Smooth muscle cell (in vitro differentiated cells): ENCODE results near the gene RAET1G. TPM values are rescaled to one million over a fixed set of nuclear protein-coding genes. Genes with fewer than 3 reads are reported as not detected.

Source experiments
- DNase-seq: peaks from one replicate; lab custom pipeline; 2025; ENCODE audit not compliant: unreplicated experiment; lab: John Stamatoyannopoulos, UW
- H2AFZ ChIP-seq: fragments of 200-600 bp; sonication (generic); 2 replicates; pipeline ENCODE4 v1.6.0; 2016; ENCODE audit warnings: antibody characterized with exemption, low read depth, mild to moderate bottlenecking
- H3F3A ChIP-seq: fragments of 200-600 bp; sonication (generic); 2 replicates; pipeline ENCODE4 v1.6.0; 2017; ENCODE audit warnings: antibody characterized with exemption, low read depth
- H3K27ac ChIP-seq: fragments of 200-600 bp; sonication (generic); 2 replicates; pipeline ENCODE4 v1.5.1; 2016; ENCODE audit warnings: low read depth, mild to moderate bottlenecking
- H3K27me3 ChIP-seq: fragments of 200-600 bp; sonication (generic); 2 replicates; pipeline ENCODE4 v1.6.1; 2016; ENCODE audit warnings: low read depth, mild to moderate bottlenecking
- H3K36me3 ChIP-seq: fragments of 200-600 bp; sonication (generic); 2 replicates; pipeline ENCODE4 v1.5.1; 2016; ENCODE audit warnings: low read depth
- H3K4me1 ChIP-seq: fragments of 200-600 bp; sonication (generic); 2 replicates; pipeline ENCODE4 v1.5.1; 2016; ENCODE audit warnings: low read depth
- H3K4me2 ChIP-seq: fragments of 200-600 bp; sonication (generic); 2 replicates; pipeline ENCODE4 v1.6.0; 2016; ENCODE audit warnings: mild to moderate bottlenecking
- H3K4me3 ChIP-seq: fragments of 200-600 bp; sonication (generic); 2 replicates; pipeline ENCODE4 v1.5.1; 2016; ENCODE audit warnings: mild to moderate bottlenecking
- H3K79me2 ChIP-seq: fragments of 200-600 bp; sonication (generic); 2 replicates; pipeline ENCODE4 v1.6.0; 2016; ENCODE audit warnings: low read depth, mild to moderate bottlenecking
- H3K9ac ChIP-seq: fragments of 200-600 bp; sonication (generic); 2 replicates; pipeline ENCODE4 v1.6.0; 2016; ENCODE audit warnings: low read depth
- H3K9me3 ChIP-seq: fragments of 200-600 bp; sonication (generic); replicated peaks from 2 replicates; pipeline ENCODE4 v1.5.1; 2016; ENCODE audit warnings: low read depth
- H4K20me1 ChIP-seq: fragments of 200-600 bp; sonication (generic); 2 replicates; pipeline ENCODE4 v1.6.0; 2016; ENCODE audit warnings: low read depth
- WGBS: methylation state at CpG from one replicate; pipeline ENCODE4 v1.1.7; 2016; ENCODE audit warnings: low lambda C conversion rate; 5-methylcytosine and 5-hydroxymethylcytosine counted together
- polyA plus RNA-seq: library from polyadenylated mRNA; unstranded; fragments of >200 nt; fragmentation: Nextera tagmentation; extraction: Ambion mirVana; gene quantifications from 2 replicates; pipeline ENCODE4 v1.2.1, GENCODE V29; 2016
- total RNA-seq: library from RNA; depleted of rRNA; stranded (reverse); fragments of >200 nt; gene quantifications from 2 replicates; pipeline ENCODE4 v1.2.3, GENCODE V29; 2014
- TF ChIP-seq, protein P1 (sequence below): fragments of 200-600 bp; sonication (generic); IDR thresholded peaks from 2 replicates; pipeline ENCODE4 v1.5.1; 2017; ENCODE audit warnings: borderline replicate concordance, mild to moderate bottlenecking, antibody characterized with exemption; ENCODE audit not compliant: insufficient read depth, poor library complexity, severe bottlenecking

RAET1G gene
- total and polyA plus RNA-seq, 2 experiments from 2014 or later, result 1.7 to 2.4 TPM

DNA sequence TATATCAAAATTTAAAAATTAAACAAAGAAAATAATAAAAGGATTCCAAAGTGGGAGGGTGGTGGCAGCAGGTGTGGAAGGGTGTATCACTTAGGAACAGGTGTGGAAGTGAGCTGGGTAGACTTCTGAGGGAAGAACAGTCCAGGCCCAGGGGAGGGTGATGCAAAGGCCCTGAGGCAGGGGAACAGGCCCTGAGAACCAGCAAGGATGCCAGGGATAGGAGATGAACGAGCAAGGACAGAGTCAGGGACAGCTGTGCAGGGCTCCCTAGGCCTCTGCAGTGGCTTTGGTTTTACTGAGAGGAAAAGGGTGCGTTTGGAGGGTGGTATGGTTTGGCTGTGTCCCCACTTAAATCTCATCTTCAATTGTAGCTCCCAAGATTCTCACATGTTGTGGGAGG is 15.6 kb downstream of the RAET1G start:
- H3K27ac ChIP-seq, result no peak overlapping the region
- no peaks in the 10 kb centered on the region for H3F3A ChIP-seq
- WGBS, result 79% methylated on average over 2 of the region's 2 CpGs
- H3K4me2 ChIP-seq, result no peak overlapping the region
- H3K27me3 ChIP-seq, result peaks cover 15% of the 10 kb centered on the region
- no peaks in the 10 kb centered on the region for H3K4me1 ChIP-seq
- no peaks in the 10 kb centered on the region for H3K9me3 ChIP-seq
- no peak overlapping the region for H3K9ac ChIP-seq
- H3K79me2 ChIP-seq, result no peaks in the 10 kb centered on the region
- H3K36me3 ChIP-seq, result no peaks in the 10 kb centered on the region
- no peak overlapping the region for H3K4me3 ChIP-seq
- TF ChIP-seq, protein P1, sequence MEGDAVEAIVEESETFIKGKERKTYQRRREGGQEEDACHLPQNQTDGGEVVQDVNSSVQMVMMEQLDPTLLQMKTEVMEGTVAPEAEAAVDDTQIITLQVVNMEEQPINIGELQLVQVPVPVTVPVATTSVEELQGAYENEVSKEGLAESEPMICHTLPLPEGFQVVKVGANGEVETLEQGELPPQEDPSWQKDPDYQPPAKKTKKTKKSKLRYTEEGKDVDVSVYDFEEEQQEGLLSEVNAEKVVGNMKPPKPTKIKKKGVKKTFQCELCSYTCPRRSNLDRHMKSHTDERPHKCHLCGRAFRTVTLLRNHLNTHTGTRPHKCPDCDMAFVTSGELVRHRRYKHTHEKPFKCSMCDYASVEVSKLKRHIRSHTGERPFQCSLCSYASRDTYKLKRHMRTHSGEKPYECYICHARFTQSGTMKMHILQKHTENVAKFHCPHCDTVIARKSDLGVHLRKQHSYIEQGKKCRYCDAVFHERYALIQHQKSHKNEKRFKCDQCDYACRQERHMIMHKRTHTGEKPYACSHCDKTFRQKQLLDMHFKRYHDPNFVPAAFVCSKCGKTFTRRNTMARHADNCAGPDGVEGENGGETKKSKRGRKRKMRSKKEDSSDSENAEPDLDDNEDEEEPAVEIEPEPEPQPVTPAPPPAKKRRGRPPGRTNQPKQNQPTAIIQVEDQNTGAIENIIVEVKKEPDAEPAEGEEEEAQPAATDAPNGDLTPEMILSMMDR, result no peak
- no peak overlapping the region for H2AFZ ChIP-seq
- no peaks in the 10 kb centered on the region for H4K20me1 ChIP-seq
- no peak for DNase-seq

- WGBS, result 94% methylated on average over 4 of the region's 4 CpGs
- Histone ChIP-seq H3K27ac (no peak overlapping the region), H3K9ac (no peak overlapping the region), H3K4me1 (no peaks in the 10 kb centered on the region), H3K4me2 (no peak overlapping the region), H4K20me1 (no peaks in the 10 kb centered on the region), H3K9me3 (no peaks in the 10 kb centered on the region), H3K36me3 (no peaks in the 10 kb centered on the region), H2AFZ (no peak overlapping the region), H3K27me3 (peaks cover 6% of the 10 kb centered on the region), H3F3A (no peaks in the 10 kb centered on the region), H3K79me2 (no peaks in the 10 kb centered on the region), H3K4me3 (no peak overlapping the region)
- no peak for DNase-seq
- TF ChIP-seq, protein P1, result no peak
Measured at GRCh38 chr6:149906405-149906804, 16.5 kb downstream of the RAET1G start.

DNA sequence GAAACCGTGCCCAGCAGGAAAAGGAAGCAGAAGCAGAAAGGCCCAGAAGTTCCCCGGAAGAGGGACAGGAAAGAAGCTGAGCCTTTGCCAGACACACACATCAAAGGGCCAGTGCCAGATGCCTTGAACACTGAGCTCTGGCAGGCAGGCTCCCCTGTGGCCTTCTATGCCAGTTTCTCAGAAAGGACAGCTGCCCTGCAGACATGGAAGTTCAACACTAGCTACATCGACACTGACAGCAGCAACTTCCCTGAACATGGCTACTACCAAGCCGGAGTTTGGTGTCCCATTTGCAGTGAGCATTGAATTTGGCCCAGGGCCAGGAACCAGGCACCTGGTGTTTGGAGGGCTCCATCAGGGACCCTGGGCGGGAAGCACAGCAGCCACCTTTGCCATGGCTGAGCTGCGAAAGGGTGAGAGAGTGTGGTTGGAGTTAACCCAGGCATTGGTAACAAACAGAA is 17.0 kb downstream of the RAET1G start:
- no peak overlapping the region for H2AFZ ChIP-seq
- H3K9me3 ChIP-seq, result no peaks in the 10 kb centered on the region
- H3K9ac ChIP-seq, result no peak overlapping the region
- no peaks in the 10 kb centered on the region for H4K20me1 ChIP-seq
- 84% methylated on average over 6 of the region's 6 CpGs for WGBS
- H3K79me2 ChIP-seq, result no peaks in the 10 kb centered on the region
- DNase-seq, result no peak
- H3K4me3 ChIP-seq, result no peak overlapping the region
- peaks cover 5% of the 10 kb centered on the region for H3K27me3 ChIP-seq
- no peaks in the 10 kb centered on the region for H3K36me3 ChIP-seq
- H3K27ac ChIP-seq, result no peak overlapping the region
- no peak overlapping the region for H3K4me2 ChIP-seq
- TF ChIP-seq, protein P1, result no peak
- H3F3A ChIP-seq, result no peaks in the 10 kb centered on the region
- no peaks in the 10 kb centered on the region for H3K4me1 ChIP-seq

DNA sequence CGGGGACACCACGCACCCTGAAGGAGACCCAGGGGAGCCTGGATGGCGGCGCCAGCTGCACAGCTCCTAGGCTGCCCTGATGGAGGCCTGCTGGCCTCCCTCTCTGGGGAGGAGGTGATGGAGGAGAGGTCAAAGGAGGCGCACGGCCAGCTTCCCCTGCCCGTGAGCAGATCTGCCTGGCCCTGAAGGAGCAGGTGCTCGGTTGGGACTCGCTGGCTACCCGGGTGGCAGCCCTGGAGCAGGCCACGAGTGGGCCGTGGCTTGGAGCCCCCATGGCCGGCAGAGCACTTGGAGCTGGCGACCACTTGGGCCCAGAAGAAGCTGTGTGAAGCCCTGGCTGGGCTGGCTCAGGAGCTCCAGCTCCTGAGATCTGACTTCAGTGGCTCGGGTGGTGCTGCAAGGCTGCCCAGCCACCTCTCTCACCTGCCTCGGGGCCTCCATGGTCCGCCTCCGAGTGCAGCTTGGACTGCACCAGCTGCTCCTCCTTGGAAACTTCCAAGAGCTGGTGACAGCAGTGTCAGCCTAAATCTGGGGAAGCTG is 17.5 kb downstream of the RAET1G start:
- H2AFZ ChIP-seq, result no peak overlapping the region
- H3K27ac ChIP-seq, result no peak overlapping the region
- no peak overlapping the region for H3K9ac ChIP-seq
- H3K4me1 ChIP-seq, result no peaks in the 10 kb centered on the region
- H3K4me3 ChIP-seq, result no peak overlapping the region
- WGBS, result 93% methylated on average over 18 of the region's 18 CpGs
- H3K79me2 ChIP-seq, result no peaks in the 10 kb centered on the region
- H3K27me3 ChIP-seq, result peaks cover 5% of the 10 kb centered on the region
- no peak for DNase-seq
- TF ChIP-seq, protein P1, result no peak
- no peaks in the 10 kb centered on the region for H3F3A ChIP-seq
- no peaks in the 10 kb centered on the region for H3K9me3 ChIP-seq
- H3K4me2 ChIP-seq, result no peak overlapping the region
- no peaks in the 10 kb centered on the region for H3K36me3 ChIP-seq
- no peaks in the 10 kb centered on the region for H4K20me1 ChIP-seq
